Measurements from ENCODE around the gene DAD1.

The DAD1 gene

DNA sequence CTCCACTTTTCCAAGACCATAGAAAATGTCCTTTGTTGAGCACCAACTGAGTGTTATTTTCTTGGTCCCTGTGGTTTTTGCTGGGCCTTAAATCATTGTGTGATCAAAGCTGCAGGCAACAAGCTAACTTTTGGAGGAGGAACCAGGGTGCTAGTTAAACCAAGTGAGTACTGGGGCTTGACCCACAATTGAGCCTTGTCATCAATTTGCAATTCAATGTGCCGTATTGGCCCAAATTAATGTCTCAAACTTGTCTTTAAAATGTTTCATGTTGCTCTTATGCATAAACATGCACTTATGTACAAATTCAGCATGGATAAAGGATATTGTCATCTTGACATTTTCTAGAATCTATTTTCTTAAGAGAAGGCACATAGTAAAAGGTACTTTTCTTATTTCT, 62.3 kb downstream of the DAD1 start:
- intact Hi-C loops (cut with DNase I; ENCODE audit: low total_unique reads): no loop called here
- H3K9me3 ChIP-seq: no peaks in the 10 kb centered on the region
- no peak overlapping the region for H3K4me3 ChIP-seq
- no peak for DNase-seq
- peaks cover 0 to 19% (median 7%) of the 10 kb centered on the region in 4 donors for H3K4me1 ChIP-seq
- no peaks in the 10 kb centered on the region for H3K27me3 ChIP-seq
- TF ChIP-seq, protein P1, sequence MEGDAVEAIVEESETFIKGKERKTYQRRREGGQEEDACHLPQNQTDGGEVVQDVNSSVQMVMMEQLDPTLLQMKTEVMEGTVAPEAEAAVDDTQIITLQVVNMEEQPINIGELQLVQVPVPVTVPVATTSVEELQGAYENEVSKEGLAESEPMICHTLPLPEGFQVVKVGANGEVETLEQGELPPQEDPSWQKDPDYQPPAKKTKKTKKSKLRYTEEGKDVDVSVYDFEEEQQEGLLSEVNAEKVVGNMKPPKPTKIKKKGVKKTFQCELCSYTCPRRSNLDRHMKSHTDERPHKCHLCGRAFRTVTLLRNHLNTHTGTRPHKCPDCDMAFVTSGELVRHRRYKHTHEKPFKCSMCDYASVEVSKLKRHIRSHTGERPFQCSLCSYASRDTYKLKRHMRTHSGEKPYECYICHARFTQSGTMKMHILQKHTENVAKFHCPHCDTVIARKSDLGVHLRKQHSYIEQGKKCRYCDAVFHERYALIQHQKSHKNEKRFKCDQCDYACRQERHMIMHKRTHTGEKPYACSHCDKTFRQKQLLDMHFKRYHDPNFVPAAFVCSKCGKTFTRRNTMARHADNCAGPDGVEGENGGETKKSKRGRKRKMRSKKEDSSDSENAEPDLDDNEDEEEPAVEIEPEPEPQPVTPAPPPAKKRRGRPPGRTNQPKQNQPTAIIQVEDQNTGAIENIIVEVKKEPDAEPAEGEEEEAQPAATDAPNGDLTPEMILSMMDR (IDR thresholded peaks at IDR 0.05): no peak
- H3K27ac ChIP-seq: no peak overlapping the region
- H3K36me3 ChIP-seq: no peaks in the 10 kb centered on the region

DNA sequence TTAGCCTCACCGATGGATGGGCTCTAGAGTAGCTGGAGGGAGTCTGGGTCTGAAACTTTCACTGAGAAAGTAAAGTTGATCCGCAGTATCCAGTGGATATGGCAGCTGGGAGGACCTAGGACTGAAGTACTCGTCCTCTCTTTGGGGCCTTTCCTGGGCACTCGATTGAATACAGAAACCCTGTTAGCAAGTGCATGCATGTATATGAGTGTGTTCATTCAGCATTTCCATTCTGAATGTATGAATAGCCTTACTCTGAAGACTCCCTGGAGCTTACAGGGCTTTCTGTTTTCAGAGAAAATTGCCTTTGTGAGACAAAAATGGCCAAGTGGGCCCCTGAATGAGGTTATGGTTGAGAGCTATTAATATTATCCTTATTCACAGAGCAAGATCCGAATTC, 62.8 kb downstream of the DAD1 start:
- intact Hi-C loops (cut with DNase I; ENCODE audit: low total_unique reads): no loop called here
- no peak overlapping the region for H3K4me3 ChIP-seq
- TF ChIP-seq, protein P1 (IDR thresholded peaks at IDR 0.05): no peak

DNA sequence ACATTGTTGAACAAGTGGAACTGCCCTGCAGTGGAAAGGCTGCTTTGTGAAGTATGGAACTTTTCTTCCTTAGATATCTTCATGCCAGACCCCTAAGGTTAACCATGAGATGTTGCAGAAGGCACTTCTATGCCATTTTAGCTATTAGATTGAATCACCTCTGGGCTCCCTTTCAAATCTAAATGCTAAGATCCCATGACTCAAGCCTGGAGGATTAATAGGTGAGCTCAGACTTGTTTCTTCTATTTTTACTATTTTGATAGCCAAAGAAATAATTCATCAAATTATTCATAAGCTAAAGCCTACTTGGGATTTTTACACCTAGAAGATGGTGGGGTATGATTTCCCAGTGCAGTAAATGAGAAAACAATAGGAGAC, 64.3 kb downstream of the DAD1 start:
- intact Hi-C loops (cut with DNase I; ENCODE audit: low total_unique reads): no loop called here
- Histone ChIP-seq H3K27ac (no peak overlapping the region), H3K9me3 (no peaks in the 10 kb centered on the region), H3K27me3 (no peaks in the 10 kb centered on the region), H3K4me3 (no peak overlapping the region), H3K4me1 (peaks cover 0 to 38% (median 17%) of the 10 kb centered on the region in 4 donors), H3K36me3 (no peaks in the 10 kb centered on the region)
- TF ChIP-seq, protein P1 (IDR thresholded peaks at IDR 0.05): no peak
- DNase-seq: no peak

More for the DNA sequence above, 62.8 kb downstream of the DAD1 start:
- Histone ChIP-seq H3K27me3 (no peaks in the 10 kb centered on the region), H3K27ac (no peak overlapping the region), H3K4me1 (peaks cover 0 to 23% (median 9%) of the 10 kb centered on the region in 4 donors), H3K36me3 (no peaks in the 10 kb centered on the region), H3K9me3 (no peaks in the 10 kb centered on the region)
- DNase-seq: no peak

DNA sequence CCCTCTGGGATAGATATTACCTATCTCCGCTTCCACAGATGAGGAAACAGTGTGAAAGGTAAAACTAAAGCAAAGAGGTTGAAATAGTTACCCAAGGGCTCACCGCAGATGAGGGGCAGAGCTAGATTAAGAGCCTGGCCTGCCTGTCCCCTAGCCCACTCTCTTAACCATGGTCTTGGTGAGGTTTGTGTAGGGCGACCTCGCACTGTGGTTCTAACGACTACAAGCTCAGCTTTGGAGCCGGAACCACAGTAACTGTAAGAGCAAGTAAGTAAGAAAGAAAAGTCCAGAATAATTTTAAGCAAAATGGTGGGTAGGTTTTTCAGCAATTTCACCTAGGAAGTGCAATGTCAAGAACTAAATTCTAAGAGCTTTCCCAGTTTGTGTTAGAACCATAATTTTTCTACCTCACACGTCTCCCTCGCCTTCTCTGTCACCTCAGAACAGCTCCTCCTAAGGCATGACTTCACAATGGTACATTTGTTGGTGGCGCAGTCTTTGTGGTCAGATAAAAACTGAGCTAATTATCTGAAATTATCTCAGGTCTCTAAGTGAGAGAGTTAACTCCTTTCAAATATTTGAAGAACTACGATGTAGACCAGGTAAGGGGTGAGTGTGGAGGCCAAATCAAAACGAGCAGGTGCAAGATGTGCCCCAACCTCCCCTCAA, 64.8 kb downstream of the DAD1 start:
- H3K27ac ChIP-seq: no peak overlapping the region
- no peaks in the 10 kb centered on the region for H3K27me3 ChIP-seq
- no peaks in the 10 kb centered on the region for H3K9me3 ChIP-seq
- peaks cover 0 to 38% (median 17%) of the 10 kb centered on the region in 4 donors for H3K4me1 ChIP-seq
- no peak for DNase-seq
- H3K36me3 ChIP-seq: no peaks in the 10 kb centered on the region
- TF ChIP-seq, protein P1 (IDR thresholded peaks at IDR 0.05): no peak
- intact Hi-C loops (cut with DNase I; ENCODE audit: low total_unique reads): no loop called here
- no peak overlapping the region for H3K4me3 ChIP-seq

DNA sequence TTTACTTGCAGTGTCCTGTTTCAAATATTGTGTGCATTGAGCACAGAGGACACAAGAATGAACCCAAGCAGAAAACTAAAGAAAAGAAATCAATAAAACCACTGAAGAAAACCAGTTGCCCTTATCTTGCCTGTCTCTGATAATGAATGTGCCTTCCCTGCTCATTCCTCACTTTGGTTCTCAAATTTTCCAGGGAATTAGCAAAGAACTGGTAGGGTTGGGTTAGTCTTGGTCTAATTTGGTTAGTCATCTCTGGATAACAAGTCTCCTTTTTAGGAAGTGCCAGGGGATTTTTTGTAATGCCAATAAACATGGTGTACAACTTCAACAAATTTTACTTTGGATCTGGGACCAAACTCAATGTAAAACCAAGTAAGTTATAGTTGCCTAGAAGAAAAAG, 65.7 kb downstream of the DAD1 start:
- Histone ChIP-seq H3K27me3 (no peaks in the 10 kb centered on the region), H3K4me3 (no peak overlapping the region), H3K27ac (no peak overlapping the region), H3K36me3 (no peaks in the 10 kb centered on the region), H3K4me1 (peaks cover 0 to 38% (median 17%) of the 10 kb centered on the region in 4 donors), H3K9me3 (no peaks in the 10 kb centered on the region)
- DNase-seq: no peak
- TF ChIP-seq, protein P1 (IDR thresholded peaks at IDR 0.05): no peak
- intact Hi-C loops (cut with DNase I; ENCODE audit: low total_unique reads): no loop called here
